SK-N-SH (cell line): ENCODE measurements around the gene ASTL. TPM values are rescaled to one million over a fixed set of nuclear protein-coding genes. Genes with fewer than 3 reads are reported as not detected.
"Not testable (repeated sequence)": the region's sequence is repeated elsewhere in the genome, so short reads cannot be mapped to it uniquely, and the experiment has no call there.

Experiments
- CTCF ChIA-PET: fragments of 300-600, 350-600 bp; formaldehyde crosslinking; extraction: SDS; loops from one replicate; lab custom pipeline; 2021; lab: Yijun Ruan, JAX
- POLR2A ChIA-PET: fragments of 350-600 bp; sonication (Branson Sonifier 250); formaldehyde crosslinking; extraction: SDS; loops from one replicate; lab custom pipeline; 2020; ENCODE audit warnings: antibody characterized with exemption, inconsistent platforms; lab: Yijun Ruan, JAX
- DNase-seq: peaks from one replicate; pipeline ENCODE4 v3.0.0; 2012
- H2AFZ ChIP-seq: fragments of 200-600 bp; sonication (generic); 2 replicates; pipeline ENCODE4 v1.8.1; 2016; ENCODE audit warnings: antibody characterized with exemption, mild to moderate bottlenecking, low read depth
- H3F3A ChIP-seq: fragments of 200-600 bp; sonication (generic); replicated peaks from 2 replicates; pipeline ENCODE3; 2016; ENCODE audit warnings: antibody characterized with exemption, mild to moderate bottlenecking; ENCODE audit not compliant: insufficient read depth
- H3K27ac ChIP-seq, 2 experiments: fragments of 200-500 bp in 1 of 2; fragments of 200-600 bp in 1 of 2; sonication (Bioruptor generic) in 1 of 2; sonication (generic), shearing (Covaris generic) in 1 of 2; 2 replicates each; pipeline versions ENCODE4 v1.5.1 to v1.6.1; 2014 to 2016; ENCODE audit warnings: low read depth in 2 of 2, inconsistent platforms in 1 of 2, low read length in 1 of 2, mild to moderate bottlenecking in 1 of 2, mixed read lengths in 1 of 2
- H3K27me3 ChIP-seq: fragments of 200-600 bp; sonication (generic), shearing (Covaris generic); 2 replicates; pipeline ENCODE4 v1.6.1; 2016; ENCODE audit warnings: mixed run types; ENCODE audit not compliant: insufficient read depth
- H3K36me3 ChIP-seq, 2 experiments: fragments of 200-500 bp in 1 of 2; fragments of 200-600 bp in 1 of 2; sonication (Bioruptor generic) in 1 of 2; sonication (generic) in 1 of 2; replicated peaks in 1 of 2; 2 replicates each; pipeline versions ENCODE3 to v1.5.1; 2014 to 2016; ENCODE audit warnings: low read length in 1 of 2, mild to moderate bottlenecking in 1 of 2; ENCODE audit not compliant: insufficient read depth in 2 of 2, control insufficient read depth in 1 of 2
- H3K4me1 ChIP-seq, 2 experiments: fragments of 200-500 bp in 1 of 2; fragments of 200-600 bp in 1 of 2; sonication (Bioruptor generic) in 1 of 2; sonication (generic), shearing (Covaris generic) in 1 of 2; 2 replicates each; pipeline versions ENCODE4 v1.5.1 to v1.6.1; 2014 to 2016; ENCODE audit warnings: low read depth in 1 of 2, low read length in 1 of 2, mixed run types in 1 of 2; ENCODE audit not compliant: insufficient read depth in 2 of 2, control insufficient read depth in 1 of 2
- H3K4me2 ChIP-seq: fragments of 200-600 bp; sonication (generic), shearing (Covaris generic); 2 replicates; pipeline ENCODE4 v1.6.1; 2017; ENCODE audit warnings: mixed run types
- H3K4me3 ChIP-seq, 2 experiments: fragments of 200-500 bp in 1 of 2; fragments of 200-600 bp in 1 of 2; sonication (Bioruptor generic) in 1 of 2; sonication (generic), shearing (Covaris generic) in 1 of 2; 2 replicates each; pipeline versions ENCODE4 v1.5.1 to v1.8.1; 2014 to 2016; ENCODE audit warnings: low read depth in 2 of 2, inconsistent platforms in 1 of 2, low read length in 1 of 2, mild to moderate bottlenecking in 1 of 2, mixed read lengths in 1 of 2, moderate library complexity in 1 of 2
- H3K79me2 ChIP-seq: fragments of 200-600 bp; sonication (generic); 2 replicates; pipeline ENCODE4 v1.8.1; 2017; ENCODE audit warnings: mild to moderate bottlenecking; ENCODE audit not compliant: insufficient read depth
- H3K9ac ChIP-seq: fragments of 200-600 bp; sonication (generic); 2 replicates; pipeline ENCODE4 v1.6.1; 2017; ENCODE audit warnings: mixed run types
- H3K9me2 ChIP-seq: fragments of 200-600 bp; sonication (generic); 2 replicates; pipeline ENCODE4 v1.6.1; 2017; ENCODE audit warnings: mixed run types
- H3K9me3 ChIP-seq: fragments of 200-600 bp; sonication (generic); 2 replicates; pipeline ENCODE4 v1.6.1; 2017; ENCODE audit warnings: mixed run types, mild to moderate bottlenecking, moderate library complexity
- H4K20me1 ChIP-seq: fragments of 200-600 bp; sonication (generic); 2 replicates; pipeline ENCODE4 v1.6.1; 2017; ENCODE audit warnings: mild to moderate bottlenecking, mixed run types; ENCODE audit not compliant: insufficient read depth
- ELF1 ChIP-seq: IDR thresholded peaks from 2 replicates; pipeline ENCODE4 v1.4.0; 2012
- EZH2phosphoT487 ChIP-seq: fragments of 200-600 bp; sonication (generic); IDR thresholded peaks from 2 replicates; pipeline ENCODE4 v1.6.1; 2017; ENCODE audit warnings: low read depth, mixed run types, mild to moderate bottlenecking, antibody characterized with exemption, moderate library complexity, borderline replicate concordance
- FOXJ3 ChIP-seq: sonication (generic); formaldehyde crosslinking; IDR thresholded peaks from 2 replicates; pipeline ENCODE4 v1.5.1; 2020; ENCODE audit warnings: mild to moderate bottlenecking, missing genetic modification reagents
- MAX ChIP-seq: IDR thresholded peaks from 2 replicates; pipeline ENCODE4 v1.4.0; 2012; ENCODE audit warnings: low read depth
- MEF2A ChIP-seq: IDR thresholded peaks from 2 replicates; pipeline ENCODE4 v1.4.0; 2012; ENCODE audit warnings: low read depth, borderline replicate concordance
- NRF1 ChIP-seq: IDR thresholded peaks from 2 replicates; pipeline ENCODE4 v1.6.1; 2012; ENCODE audit warnings: low read depth, mild to moderate bottlenecking, low read length
- PBX3 ChIP-seq: IDR thresholded peaks from 2 replicates; pipeline ENCODE4; 2012
- POLR2AphosphoS5 ChIP-seq: IDR thresholded peaks from 2 replicates; pipeline ENCODE4 v1.6.1; 2012; ENCODE audit warnings: low read depth, low read length
- RCOR1 ChIP-seq: fragments of 150-350 bp; IDR thresholded peaks from 2 replicates; pipeline ENCODE4 v1.6.1; 2017; ENCODE audit warnings: antibody characterized with exemption, low read length
- RFX5 ChIP-seq: IDR thresholded peaks from 2 replicates; pipeline ENCODE4 v1.6.1; 2012; ENCODE audit warnings: mild to moderate bottlenecking, improper control_type of control experiment, low read length
- RXRA ChIP-seq: IDR thresholded peaks from 2 replicates; pipeline ENCODE4 v1.4.0; 2012; ENCODE audit warnings: low read depth, mild to moderate bottlenecking, borderline replicate concordance
- SIN3A ChIP-seq: IDR thresholded peaks from 2 replicates; pipeline ENCODE4 v1.6.1; 2012; ENCODE audit warnings: low read depth, mild to moderate bottlenecking, low read length, moderate library complexity, borderline replicate concordance
- YY1 ChIP-seq: IDR thresholded peaks from 2 replicates; pipeline ENCODE4 v1.4.0; 2012; ENCODE audit warnings: low read depth, mild to moderate bottlenecking
- ZBTB33 ChIP-seq: IDR thresholded peaks from 2 replicates; pipeline ENCODE4 v1.4.0; 2012; ENCODE audit warnings: low read depth, borderline replicate concordance
- WGBS: methylation state at CpG from one replicate; pipeline ENCODE4 v1.1.6; 2017; ENCODE audit warnings: low lambda C conversion rate; 5-methylcytosine and 5-hydroxymethylcytosine counted together
- polyA plus RNA-seq, 3 experiments: library from polyadenylated mRNA; depleted of rRNA; stranded (reverse); fragments of >200 nt; gene quantifications; 2 replicates each; pipeline ENCODE4 v1.2.3, GENCODE V29; 2012
- TF ChIP-seq, protein P1 (sequence below): fragments of 150-350 bp; IDR thresholded peaks from 2 replicates; pipeline ENCODE4 v1.6.1; 2017; ENCODE audit warnings: antibody characterized with exemption, low read length, low read depth, borderline replicate concordance

The ASTL gene
- polyA plus RNA-seq, 1 of the 3 experiments (the other 2 are of a cell fraction), result not detected

DNA sequence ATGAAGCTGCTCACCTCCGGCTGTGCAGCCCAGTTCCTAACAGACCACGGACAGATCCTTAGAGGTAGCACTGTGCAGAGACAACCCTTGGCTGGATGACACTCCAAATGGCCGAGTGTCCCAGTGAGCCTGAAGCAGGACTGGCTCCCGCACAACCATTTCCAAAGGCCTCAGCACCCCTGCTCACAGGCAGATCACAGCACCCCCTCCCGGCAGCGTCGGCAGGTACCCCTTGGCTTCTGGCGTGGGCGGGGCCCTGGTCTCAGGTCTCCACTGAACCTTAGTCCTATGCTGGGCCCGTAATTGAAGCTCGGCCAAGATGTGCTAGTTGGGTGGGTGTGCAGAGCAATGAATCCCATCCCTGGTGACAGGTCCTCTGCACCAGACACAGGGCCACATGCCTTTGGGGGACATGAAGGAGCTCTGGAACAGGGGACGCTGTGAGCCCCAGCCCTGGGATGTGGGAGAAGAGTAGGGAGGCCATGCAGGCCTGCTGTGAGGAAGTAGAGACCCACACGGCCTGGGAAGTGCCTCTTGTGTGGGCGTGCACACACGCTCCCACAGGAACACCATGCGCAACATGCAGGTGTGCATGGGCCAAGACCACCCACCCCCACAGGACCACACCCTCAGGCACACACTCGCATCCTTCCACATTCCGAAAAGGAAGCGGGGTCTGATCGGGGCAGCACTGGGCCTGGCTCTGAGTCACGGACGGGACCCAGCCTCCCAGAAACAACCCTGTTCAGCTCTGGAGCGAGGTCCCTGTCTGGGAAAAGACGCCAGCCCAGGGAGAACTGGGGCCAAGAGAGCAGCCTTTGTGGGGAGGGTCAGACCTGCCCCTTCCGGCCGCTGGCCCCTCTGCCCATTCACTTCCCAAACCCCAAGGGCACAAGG is 4.2 kb upstream of the ASTL start:
- H3K27me3 ChIP-seq, result no peaks in the 10 kb centered on the region
- TF ChIP-seq MEF2A (no peak), EZH2phosphoT487 (no peak), ELF1 (no peak), RFX5 (no peak), FOXJ3 (CRISPR knock-in tag) (no peak), POLR2AphosphoS5 (no peak), PBX3 (no peak), RCOR1 (no peak), SIN3A (no peak), NRF1 (no peak), RXRA (no peak), YY1 (no peak), ZBTB33 (no peak), MAX (no peak)
- TF ChIP-seq, protein P1, sequence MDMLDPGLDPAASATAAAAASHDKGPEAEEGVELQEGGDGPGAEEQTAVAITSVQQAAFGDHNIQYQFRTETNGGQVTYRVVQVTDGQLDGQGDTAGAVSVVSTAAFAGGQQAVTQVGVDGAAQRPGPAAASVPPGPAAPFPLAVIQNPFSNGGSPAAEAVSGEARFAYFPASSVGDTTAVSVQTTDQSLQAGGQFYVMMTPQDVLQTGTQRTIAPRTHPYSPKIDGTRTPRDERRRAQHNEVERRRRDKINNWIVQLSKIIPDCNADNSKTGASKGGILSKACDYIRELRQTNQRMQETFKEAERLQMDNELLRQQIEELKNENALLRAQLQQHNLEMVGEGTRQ, result no peak
- TF ChIP-seq, all 33 proteins: peak for 0
- H4K20me1 ChIP-seq, result no peaks in the 10 kb centered on the region
- H3K9ac ChIP-seq, result no peak overlapping the region
- H3K9me2 ChIP-seq, result no peaks in the 10 kb centered on the region
- H2AFZ ChIP-seq, result no peak overlapping the region
- no peak overlapping the region for H3K4me3 ChIP-seq
- POLR2A ChIA-PET, result no interaction called here
- 97% methylated on average over 13 of the region's 26 CpGs for WGBS
- peaks cover 18 to 46% of the 10 kb centered on the region in 2 experiments; a peak in 3 of 4 replicates for H3K4me1 ChIP-seq
- no peaks in the 10 kb centered on the region for H3K36me3 ChIP-seq
- no peak overlapping the region for H3K4me2 ChIP-seq
- CTCF ChIA-PET, result interaction anchor here (1.1 to 4.3 kb wide), 6 partner anchors 9 to 150 kb away, joined by 3 to 35 read pairs (median 4); partner anchors contain the start of gene ADRA2B
- H3K27ac ChIP-seq, result no peak overlapping the region
- no peak for DNase-seq
- no peaks in the 10 kb centered on the region for H3K9me3 ChIP-seq
- peaks cover 11% of the 10 kb centered on the region for H3F3A ChIP-seq
- peaks cover 12% of the 10 kb centered on the region; the same call in 1 of the 2 replicates for H3K79me2 ChIP-seq

GRCh38 chr2:96141624-96141967 is 3.3 kb upstream of the ASTL start:
- H2AFZ ChIP-seq, H3K27ac ChIP-seq, H3K4me3 ChIP-seq, H3K9ac ChIP-seq, H4K20me1 ChIP-seq, DNase-seq, POLR2A ChIA-PET, H3K9me3 ChIP-seq, H3K36me3 ChIP-seq, H3K9me2 ChIP-seq, H3K4me2 ChIP-seq, H3F3A ChIP-seq, H3K27me3 ChIP-seq: not testable (repeated sequence)
- 98% methylated on average over 5 of the region's 5 CpGs for WGBS
- CTCF ChIA-PET, result interaction anchor here (1.2 to 5.6 kb wide), 5 partner anchors 8 to 33 kb away, joined by 3 to 49 read pairs (median 18); partner anchors contain the start of gene ADRA2B
- H3K4me1 ChIP-seq, result peaks cover 9 to 39% of the 10 kb centered on the region in 2 experiments; a peak in 3 of 4 replicates
- H3K79me2 ChIP-seq, result peaks cover 12% of the 10 kb centered on the region; the same call in 1 of the 2 replicates
